Measurements from ENCODE around the gene PACRG. TPM values are rescaled to one million over a fixed set of nuclear protein-coding genes. Genes with fewer than 3 reads are reported as not detected.
"Not testable (repeated sequence)": the region's sequence is repeated elsewhere in the genome, so short reads cannot be mapped to it uniquely, and the experiment has no call there.

The PACRG gene
- total RNA-seq, 1 experiment from 2014 or later = not detected

DNA sequence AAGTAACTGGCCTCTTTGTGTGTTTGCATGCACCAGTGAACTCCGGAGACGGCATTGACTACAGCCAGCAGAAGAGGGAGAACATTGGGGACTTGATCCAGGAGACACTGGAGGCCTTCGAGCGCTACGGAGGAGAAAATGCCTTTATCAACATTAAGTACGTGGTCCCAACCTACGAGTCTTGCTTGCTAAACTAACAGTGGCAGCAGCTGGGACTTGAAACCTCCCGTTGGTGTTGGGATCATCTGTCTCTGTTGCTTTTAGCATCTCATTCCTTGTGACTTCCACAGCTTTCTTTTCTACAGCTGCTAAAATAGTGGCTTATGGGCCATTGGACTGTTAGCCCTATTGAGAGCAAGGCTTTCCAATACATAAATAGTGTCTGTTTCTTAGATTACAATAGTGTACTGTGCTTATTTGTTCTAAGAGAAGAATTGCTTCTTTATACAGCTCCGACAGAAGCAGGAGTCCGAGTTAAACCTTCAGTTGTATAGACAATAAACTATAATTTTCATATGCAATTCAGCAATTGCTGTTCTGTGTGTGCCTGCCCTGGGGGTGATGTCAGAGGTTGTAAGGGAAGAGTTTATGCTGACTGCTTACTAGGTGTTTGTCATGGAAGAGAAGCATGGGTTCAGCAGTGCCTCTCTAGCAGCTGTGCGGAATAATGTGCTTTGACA is 587.2 kb downstream of the PACRG start:
- TF ChIP-seq CTCF (IDR thresholded peaks at IDR 0.05; ENCODE audit: insufficient read depth in 1 of 2, low read depth in 1 of 2, low read length in 1 of 2, severe bottlenecking in 1 of 2, unreplicated experiment in 1 of 2) = no peak
- no peaks in the 10 kb centered on the region for H3K4me1 ChIP-seq
- Mint-ChIP-seq H3K36me3 (ENCODE audit: insufficient read depth, unreplicated experiment) (no peaks in the 10 kb centered on the region), H3K27ac (ENCODE audit: unreplicated experiment) (no peak overlapping the region), H3K4me1 (ENCODE audit: low read depth, unreplicated experiment) (peaks cover 12% of the 10 kb centered on the region), H3K9me3 (ENCODE audit: unreplicated experiment) (no peaks in the 10 kb centered on the region), H3K27me3 (ENCODE audit: insufficient read depth, unreplicated experiment) (peaks cover 3% of the 10 kb centered on the region), H3K4me3 (ENCODE audit: unreplicated experiment) (no peak overlapping the region)
- no peak for DNase-seq
- CTCF ChIA-PET = no interaction called here
- no peaks in the 10 kb centered on the region for H3K27me3 ChIP-seq (replicated peaks; ENCODE audit: control insufficient read depth, insufficient read depth, low read length)
- H3K9me3 ChIP-seq = no peaks in the 10 kb centered on the region
- POLR2A ChIA-PET = no interaction called here
- no peak overlapping the region for H3K4me3 ChIP-seq (ENCODE audit: low read depth, low read length)
- H3K36me3 ChIP-seq (ENCODE audit: control insufficient read depth, insufficient read depth, low read length) = no peaks in the 10 kb centered on the region
- no TSS peak for BruUV-seq (replicated peaks)
- intact Hi-C loops (cut with micrococcal nuclease; ENCODE audit: unreplicated experiment) = no loop called here

- POLR2A ChIA-PET; intact Hi-C loops (cut with micrococcal nuclease; ENCODE audit: unreplicated experiment): not testable (repeated sequence)
- CTCF ChIA-PET = interaction anchor here (0.7 kb wide), 1 partner anchor 121 kb away, joined by 3 read pairs; no protein-coding TSS in a partner anchor
Measured at GRCh38 chr6:163316866-163317495, 589.2 kb downstream of the PACRG start.

GRCh38 chr6:163318071-163318786 is 590.5 kb downstream of the PACRG start:
- CTCF ChIA-PET = no interaction called here

More at GRCh38 chr6:163316866-163317495, 589.2 kb downstream of the PACRG start:
- not testable (repeated sequence) for H3K27ac Mint-ChIP-seq (ENCODE audit: unreplicated experiment); H3K36me3 Mint-ChIP-seq (ENCODE audit: insufficient read depth, unreplicated experiment); DNase-seq; H3K9me3 Mint-ChIP-seq (ENCODE audit: unreplicated experiment); H3K4me3 Mint-ChIP-seq (ENCODE audit: unreplicated experiment); BruUV-seq (replicated peaks); H3K4me3 ChIP-seq (ENCODE audit: low read depth, low read length); H3K36me3 ChIP-seq (ENCODE audit: control insufficient read depth, insufficient read depth, low read length); H3K9me3 ChIP-seq; H3K4me1 ChIP-seq; H3K27me3 Mint-ChIP-seq (ENCODE audit: insufficient read depth, unreplicated experiment); H3K4me1 Mint-ChIP-seq (ENCODE audit: low read depth, unreplicated experiment); H3K27me3 ChIP-seq (replicated peaks; ENCODE audit: control insufficient read depth, insufficient read depth, low read length)

More at GRCh38 chr6:163318071-163318786, 590.5 kb downstream of the PACRG start:
- DNase-seq = no peak
- no peak for TF ChIP-seq CTCF (IDR thresholded peaks at IDR 0.05; ENCODE audit: insufficient read depth in 1 of 2, low read depth in 1 of 2, low read length in 1 of 2, severe bottlenecking in 1 of 2, unreplicated experiment in 1 of 2)
- Mint-ChIP-seq H3K9me3 (ENCODE audit: unreplicated experiment) (no peaks in the 10 kb centered on the region), H3K36me3 (ENCODE audit: insufficient read depth, unreplicated experiment) (no peaks in the 10 kb centered on the region), H3K4me1 (ENCODE audit: low read depth, unreplicated experiment) (no peaks in the 10 kb centered on the region), H3K27ac (ENCODE audit: unreplicated experiment) (no peak overlapping the region), H3K27me3 (ENCODE audit: insufficient read depth, unreplicated experiment) (no peaks in the 10 kb centered on the region), H3K4me3 (ENCODE audit: unreplicated experiment) (no peak overlapping the region)
- H3K27me3 ChIP-seq (replicated peaks; ENCODE audit: control insufficient read depth, insufficient read depth, low read length) = no peaks in the 10 kb centered on the region
- POLR2A ChIA-PET = no interaction called here
- H3K4me1 ChIP-seq = no peaks in the 10 kb centered on the region
- H3K36me3 ChIP-seq (ENCODE audit: control insufficient read depth, insufficient read depth, low read length) = no peaks in the 10 kb centered on the region
- BruUV-seq (replicated peaks) = no TSS peak
- intact Hi-C loops (cut with micrococcal nuclease; ENCODE audit: unreplicated experiment) = no loop called here
- no peak overlapping the region for H3K4me3 ChIP-seq (ENCODE audit: low read depth, low read length)
- no peaks in the 10 kb centered on the region for H3K9me3 ChIP-seq

Measured in Caco-2 (cell line).